Measurements from ENCODE around the gene SPATA3.
"Not testable (repeated sequence)": the region's sequence is repeated elsewhere in the genome, so short reads cannot be mapped to it uniquely, and the experiment has no call there.

The SPATA3 gene

DNA sequence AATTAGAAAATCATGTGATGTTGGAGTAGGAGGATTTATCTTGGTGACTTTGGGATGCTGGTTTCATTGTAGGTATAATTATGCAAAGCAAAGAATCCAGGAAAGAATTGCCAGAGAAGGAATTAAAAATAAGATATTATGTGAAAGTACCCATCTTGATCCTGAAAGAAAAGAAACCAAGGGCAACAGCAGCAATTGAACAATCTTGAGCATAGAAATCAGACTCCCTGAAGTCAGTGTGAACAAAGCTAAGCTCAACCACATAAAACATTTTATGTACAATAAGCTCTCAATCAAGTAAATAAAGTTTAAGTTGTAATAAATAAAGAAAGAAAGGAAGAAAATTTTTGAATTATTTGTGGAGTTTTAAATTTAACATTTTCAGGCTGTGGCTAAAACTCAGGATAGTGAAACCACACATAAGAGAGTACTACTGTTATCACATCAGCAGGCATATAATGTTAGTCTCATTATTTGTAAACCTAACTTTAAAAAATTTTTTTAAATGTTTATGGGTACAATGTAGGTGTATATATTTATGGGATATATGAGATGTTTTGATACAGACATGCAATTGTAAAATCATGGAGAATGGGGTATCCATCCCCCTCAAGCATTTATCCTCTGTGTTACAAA is 38.0 kb upstream of the SPATA3 start:
- no peak for TF ChIP-seq CTCF (IDR thresholded peaks at IDR 0.05; ENCODE audit: insufficient read depth, low read depth, low read length, missing control alignments)
- no peak for DNase-seq (ENCODE audit: low read depth)
- peak overlapping the region; percentile 5 for H3K4me3 ChIP-seq (ENCODE audit: low read length)

DNA sequence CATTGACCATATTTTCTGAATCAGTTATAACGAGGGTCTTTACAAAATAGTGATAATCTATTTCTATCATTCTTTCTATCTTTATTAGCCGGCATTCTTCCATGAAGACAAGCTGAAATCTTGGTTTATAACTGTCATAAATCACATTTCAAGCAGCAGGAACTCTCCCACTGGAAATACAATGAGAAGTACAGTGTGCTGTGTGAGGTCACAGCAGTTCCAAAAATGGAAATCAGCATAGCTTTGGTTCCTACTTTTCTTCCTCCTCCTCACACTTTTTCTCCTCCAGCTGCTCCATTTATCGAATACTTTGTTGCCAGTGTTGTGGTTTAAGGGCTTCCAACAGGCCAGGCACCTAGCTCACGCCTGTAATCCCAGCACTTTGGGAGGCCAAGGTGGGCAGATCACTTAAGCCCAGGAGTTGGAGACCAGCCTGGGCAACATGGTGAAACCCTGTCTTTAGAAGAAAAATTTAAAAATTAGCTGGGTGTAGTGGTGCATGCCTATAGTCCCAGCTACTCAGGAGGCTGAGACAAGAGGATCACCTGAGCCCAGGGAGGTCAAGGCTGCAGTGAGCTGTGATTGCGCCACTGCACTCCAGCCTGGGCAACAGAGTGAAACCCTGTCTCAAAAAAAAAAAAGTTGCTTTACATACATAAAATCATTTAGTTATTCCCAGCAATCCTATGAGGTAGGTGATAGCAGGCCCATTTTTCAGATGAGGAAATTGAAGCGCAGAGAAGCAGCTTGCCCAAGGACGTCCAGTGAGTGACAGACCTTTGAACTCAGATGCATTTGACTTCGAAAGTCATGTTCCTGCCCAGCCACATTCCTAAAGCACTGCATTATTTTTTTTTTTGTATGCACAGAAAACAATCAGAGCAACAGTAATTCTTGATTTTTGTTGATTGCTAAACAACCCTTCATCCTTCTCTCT is 36.8 kb upstream of the SPATA3 start:
- H3K4me3 ChIP-seq (ENCODE audit: low read length): no peak overlapping the region
- TF ChIP-seq CTCF (IDR thresholded peaks at IDR 0.05; ENCODE audit: insufficient read depth, low read depth, low read length, missing control alignments): no peak
- DNase-seq (ENCODE audit: low read depth): no peak

GRCh38 chr2:230960026-230960425 is 35.9 kb upstream of the SPATA3 start:
- DNase-seq (ENCODE audit: low read depth): no peak
- no peak for TF ChIP-seq CTCF (IDR thresholded peaks at IDR 0.05; ENCODE audit: insufficient read depth, low read depth, low read length, missing control alignments)
- no peak overlapping the region for H3K4me3 ChIP-seq (ENCODE audit: low read length)

- DNase-seq (ENCODE audit: low read depth): no peak
- TF ChIP-seq CTCF (IDR thresholded peaks at IDR 0.05; ENCODE audit: insufficient read depth, low read depth, low read length, missing control alignments): no peak
- no peak overlapping the region for H3K4me3 ChIP-seq (ENCODE audit: low read length)
Observed at GRCh38 chr2:230961091-230961491, 34.8 kb upstream of the SPATA3 start.

- no peak for DNase-seq (ENCODE audit: low read depth)
- TF ChIP-seq CTCF (IDR thresholded peaks at IDR 0.05; ENCODE audit: insufficient read depth, low read depth, low read length, missing control alignments): no peak
- no peak overlapping the region for H3K4me3 ChIP-seq (ENCODE audit: low read length)
Observed at GRCh38 chr2:230964136-230964730, 31.7 kb upstream of the SPATA3 start.

DNA sequence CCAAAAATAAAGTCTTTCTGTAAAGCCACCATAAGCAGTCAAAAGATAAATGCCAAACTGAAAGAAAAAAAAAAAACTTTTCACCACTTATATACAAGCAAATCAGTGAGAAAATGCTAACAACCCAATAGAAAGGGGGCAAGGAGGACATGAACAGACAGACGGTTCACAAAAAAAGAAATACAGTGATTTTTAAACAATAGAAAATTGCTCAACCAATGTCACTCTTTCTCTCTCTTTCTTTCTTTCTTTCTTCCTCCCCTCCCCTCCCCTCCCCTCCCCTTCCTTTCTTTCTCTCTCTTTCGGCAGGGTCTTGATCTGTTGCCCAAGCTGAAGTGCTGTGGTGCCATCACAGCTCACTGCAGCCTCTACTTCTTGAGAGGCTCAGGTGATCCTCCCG is 28.8 kb upstream of the SPATA3 start:
- no peak for DNase-seq (ENCODE audit: low read depth)
- TF ChIP-seq CTCF (IDR thresholded peaks at IDR 0.05; ENCODE audit: insufficient read depth, low read depth, low read length, missing control alignments): no peak

GRCh38 chr2:230968314-230968713 is 27.6 kb upstream of the SPATA3 start:
- not testable (repeated sequence) for H3K4me3 ChIP-seq (ENCODE audit: low read length); DNase-seq (ENCODE audit: low read depth)

More for the DNA sequence above, 28.8 kb upstream of the SPATA3 start:
- H3K4me3 ChIP-seq (ENCODE audit: low read length): no peak overlapping the region
